Measurements from ENCODE around the gene SPAG16.

DNA sequence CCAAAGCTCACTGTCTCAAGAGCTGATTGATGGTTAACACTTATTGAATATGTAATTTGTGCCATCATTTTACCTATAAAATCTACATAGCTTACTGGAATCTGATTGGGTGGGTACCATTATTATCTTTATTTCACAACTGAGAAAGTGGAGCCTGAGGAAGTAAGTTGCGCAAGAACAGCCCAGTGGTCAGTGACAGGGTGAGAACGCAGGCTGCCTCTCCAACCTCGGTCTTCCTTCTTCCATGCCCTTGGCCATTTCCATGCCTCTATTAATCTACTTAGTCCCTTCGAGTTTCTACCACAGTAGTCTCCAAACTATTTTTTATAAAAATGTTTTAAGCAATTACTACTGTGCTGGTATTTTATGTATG, 735.7 kb downstream of the SPAG16 start:
- TF ChIP-seq TCF7L2 (IDR thresholded peaks at IDR 0.05; ENCODE audit: low read depth, low read length): no peak
- TF ChIP-seq, protein P1, sequence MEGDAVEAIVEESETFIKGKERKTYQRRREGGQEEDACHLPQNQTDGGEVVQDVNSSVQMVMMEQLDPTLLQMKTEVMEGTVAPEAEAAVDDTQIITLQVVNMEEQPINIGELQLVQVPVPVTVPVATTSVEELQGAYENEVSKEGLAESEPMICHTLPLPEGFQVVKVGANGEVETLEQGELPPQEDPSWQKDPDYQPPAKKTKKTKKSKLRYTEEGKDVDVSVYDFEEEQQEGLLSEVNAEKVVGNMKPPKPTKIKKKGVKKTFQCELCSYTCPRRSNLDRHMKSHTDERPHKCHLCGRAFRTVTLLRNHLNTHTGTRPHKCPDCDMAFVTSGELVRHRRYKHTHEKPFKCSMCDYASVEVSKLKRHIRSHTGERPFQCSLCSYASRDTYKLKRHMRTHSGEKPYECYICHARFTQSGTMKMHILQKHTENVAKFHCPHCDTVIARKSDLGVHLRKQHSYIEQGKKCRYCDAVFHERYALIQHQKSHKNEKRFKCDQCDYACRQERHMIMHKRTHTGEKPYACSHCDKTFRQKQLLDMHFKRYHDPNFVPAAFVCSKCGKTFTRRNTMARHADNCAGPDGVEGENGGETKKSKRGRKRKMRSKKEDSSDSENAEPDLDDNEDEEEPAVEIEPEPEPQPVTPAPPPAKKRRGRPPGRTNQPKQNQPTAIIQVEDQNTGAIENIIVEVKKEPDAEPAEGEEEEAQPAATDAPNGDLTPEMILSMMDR (IDR thresholded peaks at IDR 0.05): no peak
- TF ChIP-seq POLR2AphosphoS5 (IDR thresholded peaks at IDR 0.05; ENCODE audit: low read depth, low read length): no peak

All from Panc1 (cell line).